Measurements from ENCODE around the gene KCP.
"Not testable (repeated sequence)": the region's sequence is repeated elsewhere in the genome, so short reads cannot be mapped to it uniquely, and the experiment has no call there.

Gene KCP

DNA sequence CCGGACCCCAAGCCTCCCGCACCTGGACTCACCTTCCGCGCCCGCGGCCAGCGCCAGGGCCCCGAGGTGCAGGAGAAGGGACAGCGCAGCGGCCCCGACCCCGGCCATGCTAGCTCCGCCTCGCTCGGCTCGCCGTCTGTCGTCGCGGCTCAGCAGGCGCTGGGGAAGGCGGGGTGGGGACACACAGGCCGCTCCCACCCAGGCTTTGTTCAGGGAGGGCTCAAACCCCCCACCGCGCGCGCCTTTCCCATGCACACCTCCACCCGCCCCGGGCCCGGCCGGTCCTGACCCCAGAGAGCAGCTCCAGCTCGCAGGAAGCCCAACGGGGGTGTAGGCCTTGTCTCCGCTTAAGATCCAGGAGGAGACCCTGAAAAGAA is at the start of gene KCP:
KCP (minus strand) TSS at position 141 of the 377 bp plus-strand sequence; CDS start at position 108, 33 bp downstream.
- no peak for DNase-seq (ENCODE audit: low spot score)

DNA sequence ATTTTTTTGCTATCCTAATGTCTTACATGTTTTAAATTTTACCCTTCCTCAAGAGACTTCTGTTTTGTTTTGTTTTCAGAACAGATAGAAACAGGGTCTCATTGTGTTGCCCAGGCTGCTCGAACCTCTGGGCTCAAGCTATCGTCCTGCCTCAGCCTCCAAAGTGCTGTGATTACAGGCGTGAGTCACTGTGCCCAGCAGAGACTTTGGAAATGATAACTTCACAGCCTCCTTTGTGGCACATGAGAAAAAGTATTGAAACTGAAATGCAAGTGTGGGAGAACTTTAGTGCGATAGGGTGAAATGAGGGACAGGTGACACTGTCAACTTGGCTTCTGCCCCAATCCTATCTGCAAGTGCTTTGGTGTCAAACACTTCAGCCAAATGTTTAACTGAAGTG is 48.8 kb upstream of the KCP start:
- DNase-seq (ENCODE audit: low spot score), result no peak

DNA sequence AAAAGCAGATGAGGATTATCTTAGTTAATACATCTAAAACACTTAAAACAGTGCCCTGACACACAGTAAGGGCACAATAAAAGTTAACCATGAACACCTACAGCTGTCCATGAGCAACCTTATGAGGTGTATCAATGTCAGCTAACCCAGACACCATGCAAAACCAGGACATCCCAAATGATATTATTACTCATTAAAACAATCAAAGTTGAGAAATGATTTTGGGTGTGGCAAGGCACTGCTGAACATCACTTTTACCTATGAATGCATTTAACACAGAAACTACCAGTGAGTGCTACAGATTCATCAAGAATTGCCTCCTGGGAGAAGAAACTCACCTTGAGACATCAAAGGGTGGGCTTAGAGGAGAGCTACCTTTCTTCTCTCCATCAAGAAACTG is 45.5 kb upstream of the KCP start:
- no peak for DNase-seq (ENCODE audit: low spot score)

DNA sequence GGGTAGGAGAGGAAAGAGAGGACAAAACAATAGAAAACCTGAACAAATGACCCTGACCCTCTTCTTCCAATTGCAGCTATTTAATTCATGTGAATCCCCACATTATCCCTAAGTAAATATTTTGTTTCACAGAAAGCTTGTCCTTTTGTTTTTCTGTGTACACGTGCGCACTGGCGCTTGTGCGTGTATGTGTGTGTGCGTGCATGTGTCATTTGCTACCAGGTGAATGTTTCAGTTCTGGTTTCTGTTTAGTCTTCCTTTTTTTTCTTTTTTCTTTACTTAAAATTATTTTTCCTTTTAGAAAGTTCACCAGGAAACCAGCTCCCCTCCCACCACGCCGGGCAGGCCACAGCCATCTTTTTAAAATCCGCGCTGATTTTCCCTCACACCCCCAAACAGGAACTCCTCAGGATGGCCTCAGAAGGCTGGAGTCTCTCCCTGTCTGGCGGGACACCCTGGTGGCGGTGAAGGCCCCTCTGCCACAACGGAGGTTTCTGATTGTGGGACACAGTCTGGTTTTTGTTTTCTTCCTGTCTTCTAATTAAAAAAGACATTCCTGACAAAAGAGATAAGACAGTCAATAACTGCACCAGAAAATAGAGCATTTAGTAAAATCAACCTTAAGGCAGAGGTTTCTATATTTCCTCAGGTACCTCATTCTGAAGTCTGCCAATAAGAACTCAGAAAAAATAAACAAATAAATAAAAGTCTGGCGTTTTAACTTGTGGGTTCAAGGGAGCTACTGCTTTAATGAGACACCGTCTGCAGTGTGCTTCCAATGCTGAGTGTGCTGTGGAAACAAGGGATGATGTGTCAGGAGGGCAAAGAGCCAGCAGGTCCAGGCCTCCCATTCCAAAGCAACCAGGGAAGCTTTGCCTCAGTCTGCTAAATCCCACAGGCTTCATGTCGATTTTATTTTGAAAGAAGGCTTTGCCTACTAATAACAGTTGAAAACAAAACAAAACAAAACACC is 44.6 kb upstream of the KCP start:
- DNase-seq (ENCODE audit: low spot score), result no peak

DNA sequence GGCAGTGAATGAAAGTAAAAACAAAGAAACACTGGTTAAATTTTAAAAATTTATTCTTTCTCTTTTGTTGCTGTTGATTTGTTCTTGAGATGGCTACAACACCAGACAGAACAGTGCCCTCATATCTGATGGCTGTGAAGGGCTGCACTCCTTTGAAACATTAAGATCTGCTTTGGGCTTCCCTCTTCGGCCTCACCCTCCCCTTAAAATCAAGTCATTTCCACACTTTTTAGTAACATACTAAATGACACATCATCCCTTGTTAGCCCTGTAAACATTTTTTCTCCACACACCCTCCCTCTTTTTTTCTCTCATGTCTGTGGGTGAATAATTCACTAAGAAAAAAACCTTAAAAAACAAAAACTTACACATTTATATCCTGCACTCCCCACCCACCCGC is 43.6 kb upstream of the KCP start:
- DNase-seq (ENCODE audit: low spot score), result no peak

DNA sequence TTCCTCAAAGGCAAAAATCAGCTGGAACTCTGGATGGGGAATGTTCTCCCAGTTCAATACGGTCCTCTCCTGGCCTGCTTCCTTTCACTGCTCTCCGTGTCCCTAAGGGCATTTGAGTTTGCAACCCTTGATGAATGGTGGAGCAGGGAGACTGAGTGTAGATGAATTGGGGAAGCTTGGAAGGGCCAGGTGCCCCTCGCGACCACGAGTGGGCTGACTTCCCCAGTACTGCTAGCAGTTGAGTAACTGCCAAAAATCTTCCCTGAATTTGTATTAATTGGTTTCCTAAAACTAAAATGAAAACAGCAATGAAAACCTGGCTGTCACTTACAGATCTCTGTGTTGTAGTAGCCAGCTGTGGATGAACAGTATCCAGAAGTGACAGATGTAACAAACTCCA is 40.8 kb upstream of the KCP start:
- no peak for DNase-seq (ENCODE audit: low spot score)

DNA sequence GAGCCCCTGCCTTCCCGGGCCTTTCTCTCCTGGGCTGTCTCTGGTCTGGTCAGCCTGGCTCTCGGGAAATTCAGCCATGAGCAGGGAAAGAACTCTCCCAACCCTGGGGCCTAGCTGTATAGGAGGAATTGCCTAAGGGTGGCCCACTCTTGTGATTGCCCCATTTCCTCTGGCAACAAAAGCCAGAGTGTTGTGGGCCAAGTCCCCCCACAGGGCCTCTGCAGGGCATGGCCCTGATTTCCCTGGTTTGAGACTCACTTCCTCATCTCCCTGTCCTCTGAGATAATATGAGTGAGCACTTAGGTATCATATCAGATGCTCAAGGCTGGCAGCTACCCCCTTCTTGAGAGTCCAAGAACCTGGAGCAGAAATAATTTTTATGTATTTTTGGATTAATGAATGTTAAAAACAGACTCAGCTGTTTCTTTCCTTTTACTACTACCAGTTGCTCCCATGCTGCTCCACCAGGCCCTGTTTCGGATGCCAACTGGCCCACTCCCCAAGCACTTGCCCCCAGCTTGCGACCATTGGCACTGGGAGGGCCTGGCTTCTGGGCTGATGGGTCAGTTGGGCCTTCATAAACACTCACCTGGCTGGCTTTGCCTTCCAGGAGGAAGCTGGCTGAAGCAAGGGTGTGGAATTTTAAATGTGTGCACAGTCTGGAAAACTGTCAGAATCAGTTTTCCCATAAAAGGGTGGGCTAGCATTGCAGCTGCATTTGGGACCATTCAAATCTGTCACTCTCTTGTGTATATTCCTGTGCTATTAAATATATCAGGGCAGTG is 38.7 kb upstream of the KCP start:
- no peak for DNase-seq (ENCODE audit: low spot score)

DNA sequence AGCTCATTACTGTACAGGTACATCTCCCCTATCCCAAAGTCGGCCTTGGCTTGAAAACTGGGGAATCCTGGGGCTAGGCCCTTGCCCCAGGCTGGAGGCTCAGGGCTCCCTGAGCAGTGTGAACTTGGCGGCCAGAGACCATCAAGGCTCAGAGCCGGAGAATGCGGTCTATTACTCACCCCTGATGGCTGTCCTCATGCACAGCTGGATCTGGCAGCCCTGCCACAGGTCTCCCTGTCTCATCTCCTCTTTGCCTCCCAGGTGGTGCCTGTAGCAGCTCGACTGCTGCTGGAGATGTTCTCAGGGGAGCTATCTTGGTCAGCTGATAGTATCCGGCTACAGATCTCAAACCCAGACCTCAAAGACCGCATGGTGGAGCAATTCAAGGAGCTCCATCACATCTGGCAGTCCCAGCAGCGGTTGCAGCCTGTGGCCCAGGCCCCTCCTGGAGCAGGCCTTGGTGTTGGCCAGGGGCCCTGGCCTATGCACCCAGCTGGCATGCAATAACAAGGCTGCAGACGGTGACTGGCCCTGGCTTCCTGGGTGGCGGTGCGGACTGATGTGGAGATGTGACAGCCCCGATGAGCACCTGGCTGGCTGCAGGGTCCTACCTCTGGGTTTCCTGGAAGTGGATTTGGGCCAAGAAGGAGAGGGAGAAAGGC is 37.9 kb upstream of the KCP start:
- DNase-seq (ENCODE audit: low spot score), result no peak

DNA sequence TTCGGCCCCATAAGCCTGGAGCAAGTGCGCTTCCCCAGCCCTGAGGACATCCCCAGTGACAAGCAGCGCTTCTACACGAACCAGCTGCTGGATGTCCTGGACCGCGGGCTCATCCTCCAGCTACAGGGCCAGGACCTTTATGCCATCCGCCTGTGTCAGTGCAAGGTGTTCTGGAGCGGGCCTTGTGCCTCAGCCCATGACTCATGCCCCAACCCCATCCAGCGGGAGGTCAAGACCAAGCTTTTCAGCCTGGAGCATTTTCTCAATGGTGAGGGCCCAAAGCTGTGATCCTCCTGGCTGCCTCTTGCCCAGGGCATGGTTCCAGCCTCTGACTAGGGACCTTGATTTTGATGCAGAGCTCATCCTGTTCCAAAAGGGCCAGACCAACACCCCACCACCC is 37.3 kb upstream of the KCP start:
- no peak for DNase-seq (ENCODE audit: low spot score)

DNA sequence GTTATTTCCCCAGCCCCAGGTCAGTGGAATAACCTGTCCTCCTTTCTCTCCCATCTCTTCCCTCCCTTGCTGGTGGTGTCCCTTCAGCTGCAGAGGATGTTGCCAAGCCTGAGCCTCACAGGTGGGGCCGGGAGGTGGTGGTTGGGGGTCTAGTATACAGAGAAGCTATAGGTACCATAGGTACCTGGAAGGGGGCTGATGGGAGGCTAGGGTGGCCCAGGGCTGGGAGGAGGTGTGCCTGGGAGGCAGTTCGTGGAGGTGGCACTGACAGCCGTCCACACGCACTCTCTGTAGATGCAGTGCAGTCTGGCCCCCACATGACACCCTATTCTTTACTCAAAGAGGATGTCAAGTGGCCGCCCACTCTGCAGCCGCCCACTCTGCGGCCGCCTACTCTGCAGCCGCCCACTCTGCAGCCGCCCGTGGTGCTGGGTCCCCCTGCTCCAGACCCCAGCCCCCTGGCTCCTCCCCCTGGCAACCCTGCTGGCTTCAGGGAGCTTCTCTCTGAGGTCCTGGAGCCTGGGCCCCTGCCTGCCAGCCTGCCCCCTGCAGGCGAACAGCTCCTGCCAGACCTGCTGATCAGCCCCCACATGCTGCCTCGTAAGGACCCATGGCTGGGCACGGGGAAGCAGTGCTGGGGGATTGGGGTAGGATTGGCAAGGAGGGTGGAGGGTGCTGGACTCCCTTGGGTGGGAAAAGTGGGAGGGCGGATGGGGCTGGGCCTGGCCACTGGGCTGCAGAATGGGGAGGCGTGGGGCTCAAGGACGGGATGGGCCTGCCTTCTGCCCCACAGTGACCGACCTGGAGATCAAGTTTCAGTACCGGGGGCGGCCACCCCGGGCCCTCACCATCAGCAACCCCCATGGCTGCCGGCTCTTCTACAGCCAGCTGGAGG is 36.7 kb upstream of the KCP start:
- DNase-seq (ENCODE audit: low spot score), result no peak

DNA sequence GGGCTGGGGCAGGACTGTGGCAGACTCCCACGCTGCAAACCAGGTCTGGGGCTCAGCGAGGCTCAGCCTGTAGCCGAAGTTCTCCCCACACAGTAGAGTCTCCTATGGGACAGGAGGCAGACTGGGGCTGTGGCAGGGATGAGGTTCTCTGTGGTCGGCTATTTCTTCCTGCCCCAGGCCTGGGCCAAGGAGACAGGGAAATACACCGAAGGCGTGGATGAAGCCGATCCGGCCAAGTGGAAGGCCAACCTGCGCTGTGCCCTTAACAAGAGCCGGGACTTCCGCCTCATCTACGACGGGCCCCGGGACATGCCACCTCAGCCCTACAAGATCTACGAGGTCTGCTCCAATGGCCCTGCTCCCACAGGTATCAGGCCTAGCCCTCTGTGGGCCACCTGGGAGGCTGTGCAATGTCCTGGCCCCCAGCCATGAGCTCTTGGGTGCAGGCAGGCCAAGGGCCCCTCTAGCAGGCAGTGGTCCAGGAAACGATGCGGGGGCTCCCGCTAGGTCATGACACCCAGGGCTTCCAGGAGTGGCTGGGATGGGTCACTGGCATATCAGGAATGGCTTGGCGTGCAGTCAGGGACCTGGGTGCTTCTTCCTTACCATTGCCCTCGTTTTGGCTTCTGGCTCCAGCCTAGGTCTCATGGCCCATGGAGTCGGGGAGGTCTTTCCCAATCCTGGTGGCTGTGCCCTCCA is 35.3 kb upstream of the KCP start:
- no peak for DNase-seq (ENCODE audit: low spot score)

DNA sequence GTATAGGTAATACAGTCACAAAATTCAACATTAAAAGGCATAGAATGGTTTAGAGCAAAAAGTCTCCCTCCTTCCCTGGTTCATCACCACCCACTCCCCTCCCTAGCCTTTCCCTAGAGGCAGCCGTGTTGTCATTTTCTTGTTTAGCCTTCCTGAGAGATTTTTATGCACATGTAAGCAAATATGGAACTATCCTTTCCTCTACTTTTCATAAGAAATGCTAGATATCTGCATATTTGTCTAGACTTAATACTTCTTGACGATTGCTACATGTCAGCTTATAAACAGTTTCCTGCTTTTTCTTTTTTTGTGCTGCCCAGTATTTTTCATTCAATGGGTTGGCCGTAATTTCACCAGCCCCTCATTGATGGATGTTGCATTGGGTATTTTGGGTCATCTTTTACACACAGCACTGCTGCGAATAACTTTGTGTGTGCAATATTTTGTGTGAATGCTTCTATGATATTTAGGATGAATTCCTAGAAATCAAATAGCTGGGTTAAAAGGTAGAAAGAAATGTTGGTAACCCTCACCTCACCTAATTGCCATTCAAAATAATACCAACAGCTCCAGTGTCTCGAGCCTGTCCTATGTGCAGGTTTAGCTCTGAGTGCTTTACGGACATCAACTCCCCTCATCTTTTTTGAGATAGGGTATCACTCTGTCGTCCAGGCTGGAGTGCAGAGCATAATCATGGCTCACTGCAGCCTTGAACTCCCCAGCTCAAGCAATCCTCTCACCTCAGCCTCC is 34.2 kb upstream of the KCP start:
- DNase-seq (ENCODE audit: low spot score), result no peak

DNA sequence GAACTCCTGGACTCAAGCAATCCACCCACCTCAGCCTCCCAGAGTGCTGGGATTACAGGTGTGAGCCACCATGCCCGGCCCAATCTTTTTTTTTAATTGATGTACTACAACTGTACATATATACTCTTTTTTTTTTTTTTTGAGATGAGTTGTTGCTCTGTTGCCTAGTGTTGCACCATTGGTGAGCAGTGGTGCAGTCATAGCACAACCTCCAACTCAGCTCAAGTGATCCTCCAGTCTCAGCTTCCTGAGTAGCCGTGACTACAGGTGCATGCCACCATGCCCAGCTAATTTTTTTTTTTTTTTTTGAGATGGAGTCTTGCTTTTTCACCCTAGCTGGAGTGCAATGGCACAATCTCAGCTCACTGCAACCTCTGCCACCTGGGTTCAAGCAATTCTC is 32.7 kb upstream of the KCP start:
- not testable (repeated sequence) for DNase-seq (ENCODE audit: low spot score)

DNA sequence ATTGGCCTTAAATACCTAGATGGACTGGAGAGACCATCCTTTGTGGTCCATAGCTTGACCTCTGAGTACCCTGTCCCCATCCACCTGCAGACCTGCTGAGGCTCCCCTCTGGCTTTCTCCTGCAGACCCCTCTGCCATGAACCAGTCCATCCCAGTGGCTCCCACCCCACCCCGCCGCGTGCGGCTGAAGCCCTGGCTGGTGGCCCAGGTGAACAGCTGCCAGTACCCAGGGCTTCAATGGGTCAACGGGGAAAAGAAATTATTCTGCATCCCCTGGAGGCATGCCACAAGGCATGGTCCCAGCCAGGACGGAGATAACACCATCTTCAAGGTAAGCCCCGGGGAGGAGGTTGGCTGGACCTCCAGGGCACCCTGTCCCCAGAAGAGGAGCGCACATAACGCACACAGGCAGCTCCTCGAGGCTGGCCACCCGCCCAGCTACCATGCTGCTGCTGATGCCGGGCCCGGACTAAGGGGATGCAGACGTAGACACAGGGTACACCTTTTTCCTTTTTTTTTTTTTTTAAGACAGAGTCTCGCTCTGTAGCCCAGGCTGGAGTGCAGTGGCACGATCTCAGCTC is 31.5 kb upstream of the KCP start:
- no peak for DNase-seq (ENCODE audit: low spot score)

DNA sequence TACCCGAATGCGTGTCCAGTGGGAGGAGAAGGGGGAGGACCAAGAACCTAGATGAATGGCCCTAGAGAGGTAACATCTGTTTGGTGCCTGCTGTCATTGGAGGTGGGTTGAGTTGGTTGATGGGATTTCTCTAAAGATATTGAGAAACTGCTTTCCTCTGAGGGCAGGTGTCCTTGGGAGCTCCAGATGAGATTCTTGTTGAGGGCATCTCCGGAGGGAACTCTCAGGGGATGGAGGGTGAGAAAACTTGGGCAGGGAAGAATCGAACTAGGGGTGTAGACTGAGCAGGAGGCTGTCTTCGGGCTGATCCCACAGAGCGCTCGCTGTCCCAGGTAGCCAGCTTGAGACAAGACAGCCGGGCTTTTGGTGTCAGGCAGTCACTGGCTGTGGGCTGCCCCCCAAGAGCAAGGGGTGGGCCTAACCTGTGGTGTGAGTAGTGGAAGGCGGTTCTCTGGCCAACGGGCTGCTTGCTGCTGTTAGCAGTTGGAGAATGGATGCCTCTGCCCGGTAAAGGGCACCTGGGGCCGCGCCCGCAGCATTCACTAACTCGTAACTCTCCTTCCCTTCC is 30.9 kb upstream of the KCP start:
- no peak for DNase-seq (ENCODE audit: low spot score)

DNA sequence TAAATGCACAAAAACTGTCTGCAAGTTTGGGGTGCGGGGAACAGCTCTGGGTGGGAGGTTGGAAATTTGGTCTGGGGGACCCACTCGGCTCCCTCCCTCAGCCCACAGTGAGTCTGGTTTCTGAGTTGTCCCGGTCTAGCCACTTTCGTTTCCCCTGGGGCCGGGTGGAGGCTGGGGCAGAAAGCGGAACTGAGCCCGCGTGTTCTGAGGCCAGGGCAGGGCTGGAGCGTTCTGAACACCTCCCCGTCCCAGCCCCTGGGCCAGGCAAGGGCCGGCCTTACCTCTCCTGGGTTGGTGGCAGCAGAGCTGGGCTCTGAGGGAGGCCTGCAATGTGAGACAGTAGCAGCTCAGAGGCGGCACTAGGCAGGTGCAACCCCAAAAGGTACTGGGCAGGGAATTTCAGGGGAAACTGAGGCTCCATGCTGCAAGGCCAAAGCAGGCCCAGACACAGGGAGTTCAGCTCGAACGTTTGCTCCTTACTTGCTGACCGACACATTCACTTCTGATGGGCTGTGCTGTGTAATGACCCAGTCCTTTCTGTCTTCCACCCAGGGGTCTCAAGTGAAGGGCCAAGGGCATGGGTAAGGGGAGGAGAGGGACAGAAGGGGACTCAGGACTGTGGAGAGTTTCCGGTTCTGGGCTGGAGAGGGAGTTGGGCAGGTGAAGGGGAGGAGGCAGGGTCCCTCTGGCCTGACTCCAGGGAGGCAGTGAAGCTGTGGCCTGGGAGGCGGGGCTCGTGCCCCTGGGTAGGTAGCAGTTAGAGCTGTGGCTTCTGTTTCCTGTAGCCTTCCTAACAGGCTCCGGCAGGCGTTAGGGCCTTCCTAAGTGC is 30.2 kb upstream of the KCP start:
- no peak for DNase-seq (ENCODE audit: low spot score)

DNA sequence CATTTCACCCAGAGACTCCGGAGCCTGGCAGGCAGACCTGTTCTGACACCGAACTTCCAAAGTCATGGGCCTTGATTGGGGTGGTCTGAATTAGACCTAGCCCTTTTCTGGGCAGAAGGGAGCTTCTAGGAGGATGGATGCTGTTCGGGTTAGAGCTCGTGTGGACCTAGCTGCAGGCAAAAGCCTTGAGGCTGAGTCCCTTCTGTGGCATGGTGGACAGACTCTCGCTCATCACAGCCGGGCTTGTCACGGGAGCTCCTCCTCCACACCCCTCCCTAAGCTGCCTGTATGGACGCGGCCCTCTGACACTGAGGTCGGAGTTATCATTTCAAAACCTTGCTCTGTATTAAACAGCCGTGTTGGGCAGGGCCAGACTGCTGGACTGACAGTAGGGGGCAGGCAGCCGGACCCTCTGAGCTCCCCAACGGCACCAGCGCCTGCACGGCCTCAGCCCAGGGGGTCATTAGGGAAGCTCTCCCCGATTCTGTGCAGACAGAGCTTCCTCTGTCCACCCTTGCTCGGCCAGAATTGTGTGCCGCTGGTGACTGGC is 29.4 kb upstream of the KCP start:
- DNase-seq (ENCODE audit: low spot score), result no peak

Measured in ecto neural progenitor cell (in vitro differentiated cells).